Activated gamma-delta T cell treated with anti-CD3 and anti-CD28 coated beads, Interleukin-2, amount 50 U/mL, for 16 hours (primary cell): Measurements from ENCODE around the gene PBX3.

Source experiments
- DNase-seq: peaks from one replicate; pipeline ENCODE4 v3.0.0-alpha.2; 2020; ENCODE audit warnings: low read depth

The PBX3 gene

DNA sequence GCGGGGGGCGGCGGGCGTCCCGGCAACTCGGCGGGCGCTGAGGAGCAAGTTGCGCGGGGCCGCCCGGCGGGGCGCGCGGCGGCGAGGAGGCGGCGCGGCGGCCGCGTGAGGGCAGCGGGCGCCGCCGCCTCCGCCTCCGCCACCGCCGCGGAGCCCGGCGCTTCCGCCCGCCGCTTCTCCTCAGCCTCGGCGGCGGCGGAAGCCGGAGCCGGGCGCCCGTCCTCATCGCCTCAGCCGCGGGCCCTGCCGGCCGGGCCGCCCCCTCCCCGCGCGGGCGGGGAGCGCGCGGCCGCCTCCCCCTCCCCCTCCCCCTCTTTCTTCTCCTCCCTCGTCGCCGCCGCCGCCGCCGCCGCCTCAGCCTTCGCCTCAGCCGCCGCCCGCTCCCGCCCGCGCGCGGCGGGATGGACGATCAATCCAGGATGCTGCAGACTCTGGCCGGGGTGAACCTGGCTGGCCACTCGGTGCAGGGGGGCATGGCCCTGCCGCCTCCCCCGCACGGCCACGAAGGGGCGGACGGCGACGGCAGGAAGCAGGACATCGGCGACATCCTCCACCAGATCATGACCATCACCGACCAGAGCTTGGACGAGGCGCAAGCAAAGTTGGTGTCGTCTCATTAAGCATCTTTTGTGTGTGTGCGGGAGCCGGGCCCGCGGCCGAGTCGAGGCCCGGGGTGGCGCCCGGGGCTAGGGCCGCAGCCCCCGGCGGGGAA lies at the start of gene PBX3:
PBX3 (plus strand) TSS at position 321 of the 712 bp plus-strand sequence.
- peak; percentile 7 for DNase-seq

DNA sequence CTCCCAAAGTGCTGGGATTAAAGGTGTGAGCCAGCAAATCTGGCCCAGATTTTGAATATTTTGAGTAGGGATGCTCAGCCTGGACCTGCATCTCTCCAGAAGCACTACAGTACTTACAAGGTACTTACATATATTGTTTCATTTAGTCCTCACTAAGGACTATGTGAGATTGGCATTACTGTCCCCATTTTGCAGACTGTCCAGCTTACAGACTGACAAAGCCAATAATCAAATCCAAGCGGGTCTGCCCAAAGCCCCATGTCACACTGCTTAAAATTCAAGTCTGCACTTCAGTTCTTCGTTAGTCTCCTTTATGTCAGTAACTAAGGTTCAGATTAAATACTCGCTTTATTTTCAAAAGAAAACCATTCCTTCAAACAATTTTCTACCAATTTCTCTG lies 47.3 kb upstream of the PBX3 start:
- DNase-seq: no peak

DNA sequence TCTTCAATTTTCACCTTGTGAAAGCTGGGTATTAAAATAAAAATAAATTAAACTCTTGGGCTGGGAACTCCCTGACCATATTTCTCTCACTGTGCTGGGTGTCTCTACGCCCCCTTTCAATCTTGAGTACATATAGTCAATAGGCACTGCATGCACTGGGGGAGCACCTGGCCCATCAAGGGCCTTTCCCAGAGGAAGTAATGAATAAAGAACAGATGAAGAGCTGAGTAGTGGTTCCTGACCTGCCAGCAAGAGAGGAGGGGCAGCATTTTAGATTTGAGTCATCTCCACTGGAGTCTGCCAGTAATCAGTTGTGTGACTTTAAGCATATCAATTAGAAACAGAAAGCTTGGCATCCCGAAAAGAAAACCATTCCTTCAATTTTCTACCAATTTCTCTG lies 46.4 kb upstream of the PBX3 start:
- no peak for DNase-seq

DNA sequence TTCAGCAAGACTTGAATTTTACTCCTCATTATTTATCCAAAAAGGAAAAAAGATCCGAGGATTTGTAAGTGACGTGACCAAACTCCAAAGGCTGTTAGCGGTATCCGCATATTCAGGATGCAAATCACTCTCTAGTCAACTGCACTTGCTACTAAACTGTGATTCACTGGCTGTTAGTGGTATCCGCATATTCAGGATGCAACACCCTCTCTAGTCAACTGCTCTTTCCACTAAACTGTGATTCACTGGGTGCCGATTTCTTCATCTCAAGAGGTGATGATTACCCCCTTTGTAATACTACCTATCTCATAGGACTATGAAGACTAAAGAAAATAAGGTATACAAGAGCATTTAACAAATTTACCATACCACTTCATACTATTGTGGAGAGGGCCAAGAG lies 45.8 kb upstream of the PBX3 start:
- DNase-seq: no peak

DNA sequence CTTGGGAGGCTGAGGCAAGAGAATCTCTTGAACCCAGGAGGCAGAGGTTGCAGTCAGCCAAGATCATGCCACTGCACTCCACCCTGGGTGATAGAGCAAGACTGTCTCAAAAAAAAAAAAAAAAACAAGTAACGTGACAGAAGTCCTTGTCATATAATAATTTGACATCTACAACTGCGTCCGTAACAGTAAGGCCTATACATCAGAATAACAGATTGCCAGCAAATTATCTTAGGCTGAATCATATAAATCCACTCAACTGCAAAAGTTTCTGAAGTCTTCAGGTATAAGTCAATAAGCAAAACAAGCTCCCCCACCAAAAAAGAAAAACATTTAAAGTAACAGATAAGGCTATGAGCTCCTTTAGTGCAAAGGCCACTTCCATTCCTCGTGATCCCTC lies 43.5 kb upstream of the PBX3 start:
- no peak for DNase-seq

DNA sequence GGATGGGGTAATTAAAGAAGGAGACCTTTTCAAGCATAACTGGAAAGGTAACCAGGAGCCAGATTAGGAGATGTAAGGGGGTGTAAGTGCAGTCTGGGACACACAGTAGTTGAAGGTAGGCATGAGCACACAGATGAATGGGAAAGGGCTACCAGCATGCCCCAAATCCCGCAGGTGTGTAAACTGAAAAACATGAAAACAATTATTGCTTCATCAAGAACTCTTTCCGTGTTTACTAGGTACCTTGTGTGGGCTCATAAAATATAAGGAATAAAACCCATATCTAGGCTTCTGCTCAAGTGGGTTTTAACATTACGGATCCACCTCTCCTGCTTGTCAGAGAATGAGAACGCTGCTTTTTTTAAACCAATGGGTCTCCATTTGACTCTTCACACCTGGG lies 41.3 kb upstream of the PBX3 start:
- no peak for DNase-seq

DNA sequence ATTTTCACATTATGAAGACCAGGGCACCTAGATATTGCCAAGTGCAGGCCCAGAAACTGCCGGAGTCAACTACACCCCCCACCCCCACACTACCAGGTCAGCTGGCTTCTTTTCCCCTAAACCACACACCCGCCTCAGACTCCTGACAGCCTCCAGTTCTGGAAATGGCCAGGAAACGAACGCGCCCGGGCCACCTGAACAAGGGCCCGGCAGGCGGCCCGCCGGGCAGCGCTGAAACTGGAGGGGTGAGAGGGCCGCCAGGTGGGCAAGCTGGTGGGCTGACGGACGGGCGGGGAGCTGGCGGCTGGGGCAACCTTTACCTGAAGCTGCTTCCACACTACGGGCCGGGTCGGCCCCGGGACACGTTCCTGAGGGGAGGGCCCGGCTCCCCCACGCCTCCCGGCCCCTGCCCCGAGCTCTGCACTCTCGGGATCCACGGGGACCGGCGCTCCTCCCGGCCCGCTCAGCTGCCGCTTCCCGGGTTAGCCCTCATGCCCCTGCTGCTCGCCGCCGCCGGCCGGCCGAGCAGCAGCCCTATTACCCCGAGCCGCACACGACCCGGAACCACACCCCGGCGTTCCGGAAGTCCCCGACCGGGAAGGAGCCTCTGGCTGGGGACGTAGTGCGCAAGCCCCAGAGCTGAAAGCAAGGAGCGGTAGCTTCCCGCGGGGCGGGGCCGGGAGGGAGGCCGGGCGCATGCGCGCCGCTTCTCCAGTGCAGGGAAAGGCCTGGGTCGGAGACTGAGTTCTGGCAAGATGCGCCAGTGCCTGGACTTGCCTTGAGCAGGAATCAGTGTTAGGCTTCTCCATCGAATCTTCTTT lies 40.3 kb upstream of the PBX3 start, which contains the start of gene MAPKAP1:
MAPKAP1 (minus strand) TSS at position 558 of the 821 bp plus-strand sequence. CDS start 34,634 bp downstream, outside the sequence.
- peak; percentile 91 for DNase-seq

DNA sequence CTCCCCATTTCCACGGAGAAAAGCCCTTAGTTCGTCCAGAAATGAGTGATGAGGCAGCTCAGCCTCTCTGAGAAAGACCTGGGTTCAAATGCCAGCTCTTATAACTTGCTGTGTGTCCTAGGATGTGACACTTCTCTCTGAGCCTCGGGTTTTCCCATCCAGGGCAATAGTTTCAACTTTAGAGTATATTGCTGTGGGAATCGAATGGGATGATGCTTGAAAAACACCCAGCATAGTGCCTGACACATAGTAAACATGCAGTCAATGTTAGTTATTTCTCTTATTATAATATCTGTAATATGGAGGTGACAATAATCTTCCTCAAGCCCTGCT lies 39.7 kb upstream of the PBX3 start:
- no peak for DNase-seq

DNA sequence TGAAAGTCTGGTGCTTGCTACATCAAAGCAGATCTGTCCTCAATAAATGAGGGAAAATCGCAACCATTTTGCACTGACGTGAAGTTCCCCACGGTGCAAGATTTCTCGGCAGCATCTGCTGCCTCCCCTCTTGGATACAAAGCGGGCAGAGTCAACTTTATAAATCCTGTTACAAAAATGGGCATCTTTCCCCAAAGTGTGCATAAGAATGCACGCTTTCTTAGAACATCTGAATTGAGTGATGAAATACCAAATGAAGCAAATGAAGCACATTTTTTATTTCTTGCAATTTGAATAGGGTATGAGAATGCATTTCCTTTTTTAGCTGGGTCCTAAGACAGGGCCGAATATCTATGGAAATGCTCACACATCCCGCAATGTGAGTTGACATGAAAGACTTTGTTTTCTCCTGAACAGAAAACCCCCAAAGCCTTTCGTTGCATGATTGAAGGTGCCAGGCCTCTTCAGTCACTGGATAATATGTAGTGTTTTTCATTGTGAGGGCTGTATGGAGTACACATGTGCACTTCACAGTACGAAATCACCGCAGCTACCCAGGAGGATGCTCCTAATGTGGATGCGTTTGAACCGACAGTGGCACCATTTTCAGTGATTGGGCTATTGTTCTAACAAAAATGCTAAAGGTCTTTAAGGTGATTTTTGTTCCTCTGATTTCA lies 20.6 kb upstream of the PBX3 start:
- DNase-seq: no peak

DNA sequence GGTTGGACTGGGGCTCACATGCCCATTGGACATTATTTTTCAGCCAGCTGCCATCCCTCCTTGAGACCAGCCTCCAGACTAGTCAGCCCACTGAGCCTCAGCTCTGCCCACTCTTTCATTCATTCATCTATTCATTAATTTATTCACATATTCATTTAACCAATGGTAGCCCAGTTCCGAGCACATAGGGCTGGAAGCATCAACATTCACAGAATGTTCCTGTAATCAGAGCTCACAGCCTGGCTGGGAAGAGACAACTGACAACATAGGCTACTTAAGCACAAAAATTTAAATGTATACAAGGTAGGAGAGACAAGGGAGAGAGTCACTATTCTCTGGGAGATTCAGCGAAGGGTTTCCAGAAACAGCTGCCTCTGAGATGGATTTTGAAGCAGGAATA lies 17.0 kb upstream of the PBX3 start:
- DNase-seq: no peak

DNA sequence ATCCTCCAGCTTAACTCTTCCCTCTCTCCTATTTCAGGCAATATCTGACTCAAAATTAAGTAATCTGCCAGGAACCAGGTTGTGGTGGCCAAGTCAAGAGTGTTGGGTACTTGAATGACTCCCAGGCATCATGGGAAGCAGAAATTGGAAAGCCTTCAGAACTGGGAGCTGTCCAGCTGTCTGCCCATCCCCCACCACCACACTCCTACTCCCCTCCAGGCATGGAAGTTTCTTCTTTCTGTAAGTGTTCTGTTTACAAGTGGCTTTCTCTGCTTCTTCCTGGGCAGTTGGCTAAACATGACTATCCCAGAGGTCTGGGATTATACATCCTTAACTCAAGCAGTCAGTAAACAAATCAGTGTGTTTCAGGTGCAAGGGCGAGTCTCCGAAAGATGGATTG lies 14.6 kb upstream of the PBX3 start:
- DNase-seq: no peak

DNA sequence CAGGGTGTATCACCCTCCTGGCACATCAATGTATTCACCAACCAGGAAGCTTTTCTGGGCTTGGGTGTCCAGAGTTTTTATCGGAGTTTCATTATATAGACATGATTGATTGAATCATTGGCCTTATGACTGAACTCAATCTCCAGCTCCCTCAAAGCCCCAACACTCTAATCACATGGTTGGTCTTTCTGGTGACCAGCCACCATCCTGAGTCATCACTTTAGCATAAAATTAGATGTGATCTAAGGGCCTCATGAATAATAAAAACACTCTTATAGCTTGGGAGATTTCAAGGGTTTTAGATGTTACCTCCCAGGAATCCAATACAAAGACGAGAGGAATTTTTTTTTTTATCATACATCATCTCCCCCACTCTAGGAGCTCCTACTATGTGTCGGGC lies 7.7 kb upstream of the PBX3 start:
- no peak for DNase-seq

DNA sequence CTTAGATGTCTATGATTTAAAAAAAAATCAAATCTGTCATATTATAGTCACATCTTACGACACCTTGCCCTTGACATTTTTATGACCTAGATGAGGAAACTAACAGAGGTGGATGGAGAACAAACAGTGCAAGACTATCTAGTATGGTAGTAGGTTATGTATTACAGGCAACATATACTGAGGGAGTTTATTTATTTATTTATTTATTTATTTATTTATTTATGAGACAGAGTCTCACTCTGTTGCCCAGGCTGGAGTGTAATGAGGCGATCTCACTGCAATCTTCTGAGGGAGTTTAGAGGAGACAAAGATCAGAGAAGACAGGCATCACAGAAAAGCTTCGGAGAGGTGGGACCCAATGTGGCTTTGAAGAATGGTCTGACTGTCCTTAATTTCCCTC lies 4.5 kb upstream of the PBX3 start:
- DNase-seq: no peak

DNA sequence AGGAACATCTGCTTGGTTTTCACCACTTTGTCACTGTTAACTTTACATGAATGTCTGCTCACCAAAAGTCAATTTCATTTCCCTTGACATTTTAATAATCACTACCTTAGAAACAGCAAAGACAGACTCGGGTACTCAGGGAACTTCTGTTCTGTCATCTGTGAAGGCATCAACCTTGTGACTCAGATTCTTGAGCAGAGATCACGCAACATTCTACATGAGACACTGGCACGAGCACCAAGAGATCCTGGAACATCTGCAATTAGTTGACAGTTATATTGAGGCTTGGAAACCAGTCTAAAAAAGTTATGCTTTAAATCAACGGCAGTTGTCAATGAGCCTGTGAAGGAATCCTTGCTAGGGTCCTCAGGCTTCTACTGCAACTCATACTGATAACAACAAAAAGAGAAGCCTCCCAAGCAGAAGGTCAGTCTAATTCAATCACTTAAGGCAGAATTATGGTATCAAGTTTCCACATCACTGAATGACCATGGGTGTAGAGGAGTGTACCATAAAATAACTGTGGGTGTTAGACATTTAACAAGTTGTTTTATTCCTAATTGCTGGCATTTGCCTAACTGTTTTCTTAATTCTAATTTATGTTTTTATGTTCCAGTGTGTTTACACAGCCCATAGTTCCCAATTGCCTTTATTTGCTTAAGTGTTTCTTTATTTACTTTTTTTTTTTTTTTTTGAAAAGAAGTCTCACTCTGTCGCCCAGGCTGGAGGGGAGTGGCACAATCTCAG lies 3.3 kb upstream of the PBX3 start:
- no peak for DNase-seq

DNA sequence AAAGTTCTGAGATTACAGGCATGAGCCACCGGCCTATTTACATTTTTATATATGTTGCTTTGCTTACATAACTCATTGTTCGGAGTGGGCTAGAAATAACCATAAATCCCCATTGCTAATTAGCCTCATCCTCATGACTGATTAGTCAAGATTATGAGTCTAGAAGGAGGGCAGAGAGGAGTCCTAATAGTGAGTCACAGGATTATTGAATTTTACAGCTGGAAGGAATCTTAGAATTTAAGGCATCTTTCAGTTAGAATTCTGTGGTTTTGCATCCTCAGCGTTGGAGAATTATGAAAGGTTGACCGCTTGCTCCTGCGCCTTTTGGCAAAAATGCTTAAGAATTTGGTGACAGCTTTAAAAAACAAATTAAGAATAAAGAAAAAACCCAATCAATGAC lies 2.6 kb upstream of the PBX3 start:
- no peak for DNase-seq

DNA sequence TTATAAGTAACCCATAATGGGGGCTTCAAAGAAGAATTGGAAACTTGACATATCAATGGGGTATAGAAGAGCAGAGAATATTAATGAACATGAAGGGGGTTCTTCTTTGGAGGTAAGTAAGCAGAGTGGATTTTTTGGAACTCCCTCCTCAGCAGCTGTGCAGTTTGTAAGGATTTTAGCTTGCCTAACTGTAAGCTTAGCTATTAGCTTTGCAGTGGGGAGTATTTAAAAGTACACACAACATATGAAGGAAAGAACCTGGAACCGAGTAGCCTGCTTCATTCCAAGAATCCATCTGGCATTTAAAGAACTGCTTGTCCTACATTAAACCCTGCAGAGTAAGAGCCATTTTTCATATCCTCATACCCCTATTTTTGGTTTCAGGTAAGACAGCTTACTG lies 2.2 kb upstream of the PBX3 start:
- no peak for DNase-seq

DNA sequence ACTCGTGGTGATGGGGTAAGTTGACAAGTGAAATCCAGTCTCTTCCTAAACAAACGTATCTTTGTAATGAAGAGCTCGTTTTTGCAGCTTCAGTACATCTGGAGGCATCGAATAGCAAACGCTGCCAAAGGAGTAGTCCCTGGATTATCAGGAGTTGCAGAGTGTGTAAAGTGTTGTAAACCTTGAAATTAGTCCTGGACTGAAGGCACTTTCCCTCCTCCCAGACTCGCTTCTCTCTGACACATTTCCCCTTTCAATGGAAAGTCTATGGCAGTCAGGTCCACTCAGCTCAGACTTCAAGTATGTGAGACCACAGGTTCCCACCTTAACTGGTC lies 1.5 kb upstream of the PBX3 start:
- DNase-seq: no peak

DNA sequence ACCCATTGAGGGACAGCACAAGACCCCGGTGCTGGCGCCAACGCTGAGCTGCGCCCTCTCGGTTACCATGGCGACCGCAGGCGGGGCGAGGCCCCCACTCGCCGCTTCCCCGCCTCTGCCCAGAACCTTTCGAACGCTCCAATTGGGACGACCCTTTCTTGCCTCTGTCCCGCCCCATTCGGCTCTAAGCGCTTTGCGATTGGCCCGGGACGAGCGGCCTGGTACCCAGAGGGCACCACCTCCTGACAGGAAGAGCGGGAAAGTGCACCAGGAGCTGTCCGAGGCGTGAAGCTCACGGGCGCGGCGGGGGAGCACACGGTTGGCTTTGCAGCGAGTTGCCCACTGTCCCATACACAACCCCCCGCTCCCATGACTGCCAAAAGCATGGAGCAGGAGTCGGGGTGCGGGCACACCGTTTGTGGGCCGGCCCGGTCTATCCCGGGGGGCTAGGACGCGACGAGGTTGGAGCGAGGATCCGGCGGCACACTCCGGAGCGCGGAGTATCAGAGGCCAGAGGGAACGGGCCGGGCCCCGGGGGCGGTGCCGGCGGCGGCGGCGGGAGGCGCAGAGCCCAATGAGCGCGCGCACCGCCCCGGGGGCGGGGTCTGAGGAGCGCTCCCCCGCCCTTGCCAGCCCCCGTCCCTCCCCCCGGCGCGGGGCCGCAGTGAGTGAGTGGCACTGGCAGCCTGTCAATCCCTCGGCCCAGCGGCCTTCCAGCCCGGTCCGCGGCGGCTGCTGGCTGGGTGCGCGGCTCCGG lies 978 bp upstream of the PBX3 start:
- peak; percentile 86 for DNase-seq

DNA sequence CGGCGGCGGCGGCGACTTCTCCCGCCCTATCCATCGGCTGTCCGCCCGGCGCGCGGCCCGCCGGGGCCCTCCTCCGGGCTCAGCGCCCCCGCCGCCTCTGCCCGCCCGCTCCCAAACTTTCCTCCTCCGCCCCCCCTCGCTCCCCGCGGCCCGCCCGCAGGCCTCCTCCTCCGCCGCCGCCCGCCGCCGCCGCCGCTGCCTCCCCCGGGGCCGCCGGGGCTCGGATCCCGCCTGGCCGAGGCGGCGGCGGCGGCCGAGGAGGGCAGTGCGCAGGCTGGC lies 460 bp upstream of the PBX3 start:
- DNase-seq: no peak

DNA sequence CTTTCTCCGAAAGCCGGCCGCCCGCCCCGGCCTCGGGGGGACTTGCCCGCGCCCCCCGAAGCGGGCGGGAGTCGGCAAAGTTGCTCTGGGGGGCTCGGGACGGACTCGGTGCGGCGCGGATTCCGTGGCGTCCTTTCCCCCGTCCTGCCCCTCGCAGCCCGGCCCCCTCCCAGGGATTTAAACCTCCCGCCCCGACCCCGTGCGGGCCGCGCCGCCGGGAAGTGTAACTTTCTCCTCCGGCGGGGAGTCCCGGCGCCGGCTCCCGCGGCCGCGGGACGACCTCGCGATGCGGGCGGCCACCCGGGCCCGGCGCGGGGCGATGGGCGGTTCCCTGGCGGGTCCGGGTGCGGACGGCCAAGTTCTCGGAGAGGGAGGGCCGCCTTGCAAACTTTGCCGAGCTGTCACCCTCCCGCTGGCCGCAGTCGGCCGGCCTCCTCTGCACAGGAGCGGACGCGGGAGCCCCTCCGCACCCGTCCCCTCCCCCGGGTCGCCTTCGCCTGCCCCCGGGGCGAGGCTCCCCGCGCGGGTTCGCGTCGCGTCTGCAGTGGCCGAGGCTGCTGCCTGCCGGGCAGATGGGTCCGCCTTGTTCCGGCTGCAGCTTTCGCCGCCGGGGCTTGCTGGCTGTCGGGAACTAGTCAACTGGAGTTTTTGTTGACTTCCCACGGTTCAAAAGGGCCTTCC lies 732 bp downstream of the PBX3 start:
- peak; percentile 7 for DNase-seq

DNA sequence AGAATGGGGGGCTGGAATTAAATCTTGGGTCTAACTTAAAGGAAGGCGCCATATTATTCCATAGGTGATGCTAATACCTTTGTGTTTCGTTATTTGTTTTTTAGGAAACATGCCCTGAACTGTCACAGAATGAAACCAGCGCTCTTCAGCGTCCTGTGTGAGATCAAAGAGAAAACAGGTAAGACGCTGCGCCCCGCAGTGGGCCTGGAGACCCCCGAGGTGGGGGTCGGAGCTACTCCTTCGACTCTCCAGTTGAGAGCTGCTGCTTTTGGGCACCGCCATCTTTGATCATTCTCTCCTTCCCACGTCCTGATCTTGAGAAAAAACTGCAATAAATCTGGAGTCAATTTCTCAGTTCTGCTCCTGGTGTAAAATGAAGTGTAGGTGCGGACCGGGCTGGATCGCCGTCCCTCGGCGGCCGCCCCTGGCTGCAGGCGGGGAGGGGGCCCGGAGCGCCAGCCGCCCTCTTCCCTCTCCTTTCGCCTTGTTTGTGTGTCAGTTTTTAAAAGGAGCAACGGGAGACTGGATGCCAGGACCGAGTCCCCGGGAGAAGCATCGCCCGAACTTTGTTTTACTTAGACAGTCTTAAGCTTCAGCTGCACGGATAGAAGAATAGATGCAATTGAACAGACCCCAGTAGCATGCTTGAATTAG lies 1.4 kb downstream of the PBX3 start:
- DNase-seq: no peak
